Measurements from ENCODE around the gene SLC38A4.
"Not testable (repeated sequence)": the region's sequence is repeated elsewhere in the genome, so short reads cannot be mapped to it uniquely, and the experiment has no call there.

The SLC38A4 gene, protein sequence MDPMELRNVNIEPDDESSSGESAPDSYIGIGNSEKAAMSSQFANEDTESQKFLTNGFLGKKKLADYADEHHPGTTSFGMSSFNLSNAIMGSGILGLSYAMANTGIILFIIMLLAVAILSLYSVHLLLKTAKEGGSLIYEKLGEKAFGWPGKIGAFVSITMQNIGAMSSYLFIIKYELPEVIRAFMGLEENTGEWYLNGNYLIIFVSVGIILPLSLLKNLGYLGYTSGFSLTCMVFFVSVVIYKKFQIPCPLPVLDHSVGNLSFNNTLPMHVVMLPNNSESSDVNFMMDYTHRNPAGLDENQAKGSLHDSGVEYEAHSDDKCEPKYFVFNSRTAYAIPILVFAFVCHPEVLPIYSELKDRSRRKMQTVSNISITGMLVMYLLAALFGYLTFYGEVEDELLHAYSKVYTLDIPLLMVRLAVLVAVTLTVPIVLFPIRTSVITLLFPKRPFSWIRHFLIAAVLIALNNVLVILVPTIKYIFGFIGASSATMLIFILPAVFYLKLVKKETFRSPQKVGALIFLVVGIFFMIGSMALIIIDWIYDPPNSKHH

GRCh38 chr12:46825591-46826414 lies at the start of gene SLC38A4:
TSS of gene SLC38A4 (minus strand) at chr12:46825997. CDS start at chr12:46793071, 32,926 bp downstream.
- DNase-seq: no peak

DNA sequence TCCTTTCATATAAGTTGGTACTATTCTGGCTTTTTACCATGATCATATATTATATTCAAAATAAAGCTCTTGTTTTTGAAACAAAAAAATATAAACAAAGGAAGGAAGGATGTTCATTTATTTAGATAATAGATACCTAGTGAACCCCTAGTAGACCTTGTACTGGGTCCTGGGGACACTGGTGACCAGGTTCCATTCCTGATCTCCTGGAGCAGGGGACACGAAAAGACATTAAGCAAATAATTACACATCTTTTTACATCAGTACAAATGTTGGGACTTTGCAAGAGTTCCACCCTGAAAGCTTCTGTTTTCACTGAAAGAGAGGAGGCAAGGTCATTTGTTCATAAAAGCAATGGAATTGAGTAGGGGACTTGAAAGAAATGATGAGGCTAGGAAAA lies 49.3 kb upstream of the SLC38A4 start:
- DNase-seq: no peak

- no peak for DNase-seq
These were observed 48.8 kb upstream of the SLC38A4 start for GRCh38 chr12:46874642-46875041.

GRCh38 chr12:46872135-46872534 lies 46.3 kb upstream of the SLC38A4 start:
- no peak for DNase-seq

GRCh38 chr12:46865311-46865710 lies 39.5 kb upstream of the SLC38A4 start:
- no peak for DNase-seq

DNA sequence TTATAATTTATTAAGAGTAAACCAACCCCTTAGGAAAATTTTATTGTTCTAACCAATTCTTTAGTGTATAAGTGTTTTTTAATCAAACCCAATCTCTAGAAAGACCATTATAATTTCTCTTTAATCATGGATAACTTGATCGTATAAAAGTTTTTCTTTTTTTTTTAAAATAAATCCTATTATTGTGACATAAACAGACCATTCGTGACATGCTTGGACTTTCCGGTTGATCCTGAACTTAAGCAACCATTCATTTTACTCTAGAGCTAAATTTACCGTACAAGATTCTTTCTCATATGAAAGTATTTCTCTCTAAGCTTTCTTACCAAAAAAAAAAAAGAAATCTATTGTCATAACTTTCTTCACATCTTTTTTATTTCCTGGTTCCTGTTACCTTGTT lies 32.6 kb upstream of the SLC38A4 start:
- no peak for DNase-seq

GRCh38 chr12:46857486-46857885 lies 31.7 kb upstream of the SLC38A4 start:
- DNase-seq: no peak

DNA sequence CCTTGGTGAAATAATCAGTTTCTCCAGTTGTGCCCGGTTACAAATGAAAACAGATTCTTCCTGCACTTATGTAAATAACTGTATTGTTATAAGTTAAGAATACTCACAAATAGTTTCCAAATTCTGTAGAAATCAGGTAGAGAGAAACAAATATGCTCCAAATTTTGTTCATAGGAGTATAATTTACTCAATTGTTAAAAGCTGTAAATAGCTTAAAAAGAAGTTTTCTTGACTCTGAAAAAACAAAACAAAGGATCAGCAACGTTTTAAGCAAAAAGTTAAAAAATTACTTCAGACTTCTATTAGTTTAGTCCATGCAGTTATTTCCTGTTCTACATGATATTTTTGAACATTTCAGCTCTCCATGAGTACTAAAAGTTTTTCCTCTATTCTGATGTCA lies 30.0 kb upstream of the SLC38A4 start:
- no peak for DNase-seq

- DNase-seq: not testable (repeated sequence)
These were observed 28.4 kb upstream of the SLC38A4 start for GRCh38 chr12:46854188-46854587.

GRCh38 chr12:46848792-46849191 lies 23.0 kb upstream of the SLC38A4 start:
- not testable (repeated sequence) for DNase-seq

DNA sequence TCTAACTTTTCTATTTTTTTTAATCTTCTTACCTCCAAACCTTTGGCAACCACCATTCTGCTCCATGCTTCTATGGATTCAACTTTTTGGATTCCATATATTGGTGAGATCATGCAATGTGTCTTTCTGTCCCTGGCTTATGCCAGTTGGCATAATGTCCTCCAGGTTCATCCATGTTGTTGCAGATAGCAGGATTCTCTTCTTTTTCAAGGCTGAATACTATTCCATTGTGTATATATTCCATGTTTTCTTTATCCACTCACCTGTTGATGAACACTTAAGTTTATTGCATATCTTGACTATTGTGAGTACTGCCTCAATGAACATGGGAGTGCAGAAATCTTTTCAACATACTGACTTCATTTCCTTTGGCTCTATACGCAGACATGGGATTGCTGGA lies 21.2 kb upstream of the SLC38A4 start:
- no peak for DNase-seq

- no peak for DNase-seq
These were observed 18.0 kb upstream of the SLC38A4 start for GRCh38 chr12:46843811-46844210.

DNA sequence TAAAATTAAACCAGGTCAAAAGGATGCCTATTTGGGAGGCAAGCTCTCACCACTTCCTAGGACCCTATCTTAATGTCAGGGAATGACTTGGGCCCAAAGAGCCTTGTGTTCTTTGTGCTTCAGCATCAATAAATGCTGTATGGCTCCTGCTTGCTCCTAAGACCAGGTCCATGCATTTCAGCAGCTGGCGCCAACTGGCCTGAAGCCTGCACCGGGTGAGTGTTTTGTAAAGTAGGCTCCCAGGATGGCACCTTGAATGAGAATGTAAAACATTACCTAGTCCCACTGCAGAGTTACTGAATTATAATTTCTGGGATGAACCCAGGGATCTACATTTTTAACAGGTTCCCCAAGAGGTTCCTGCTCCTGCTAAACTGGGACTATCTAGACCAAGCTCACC lies 16.1 kb upstream of the SLC38A4 start:
- no peak for DNase-seq

DNA sequence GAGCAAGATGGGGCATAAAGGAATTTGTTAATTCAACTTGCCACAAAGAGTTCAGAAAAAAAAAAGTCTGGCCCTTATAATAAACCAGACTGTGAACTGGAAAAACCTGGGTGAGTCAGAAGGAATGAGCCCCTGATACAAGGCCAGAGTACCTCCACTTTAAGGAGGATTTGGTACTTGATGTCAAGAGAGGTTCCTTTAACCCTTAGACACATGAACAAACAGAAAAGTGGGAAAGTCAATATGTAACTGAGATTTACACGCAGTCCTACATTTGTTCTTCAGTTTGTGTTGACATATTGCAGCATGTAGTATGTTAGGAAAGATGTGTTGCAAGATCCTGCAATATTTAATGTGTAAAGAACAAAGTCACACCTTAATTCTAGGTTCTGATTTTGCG lies 14.2 kb upstream of the SLC38A4 start:
- DNase-seq: no peak

GRCh38 chr12:46839232-46839631 lies 13.4 kb upstream of the SLC38A4 start:
- DNase-seq: no peak

GRCh38 chr12:46835785-46836184 lies 10.0 kb upstream of the SLC38A4 start:
- DNase-seq: no peak

- DNase-seq: no peak
These were observed 6.4 kb upstream of the SLC38A4 start for GRCh38 chr12:46832130-46832704.

- DNase-seq: no peak
These were observed 5.7 kb upstream of the SLC38A4 start for GRCh38 chr12:46831335-46832129.

DNA sequence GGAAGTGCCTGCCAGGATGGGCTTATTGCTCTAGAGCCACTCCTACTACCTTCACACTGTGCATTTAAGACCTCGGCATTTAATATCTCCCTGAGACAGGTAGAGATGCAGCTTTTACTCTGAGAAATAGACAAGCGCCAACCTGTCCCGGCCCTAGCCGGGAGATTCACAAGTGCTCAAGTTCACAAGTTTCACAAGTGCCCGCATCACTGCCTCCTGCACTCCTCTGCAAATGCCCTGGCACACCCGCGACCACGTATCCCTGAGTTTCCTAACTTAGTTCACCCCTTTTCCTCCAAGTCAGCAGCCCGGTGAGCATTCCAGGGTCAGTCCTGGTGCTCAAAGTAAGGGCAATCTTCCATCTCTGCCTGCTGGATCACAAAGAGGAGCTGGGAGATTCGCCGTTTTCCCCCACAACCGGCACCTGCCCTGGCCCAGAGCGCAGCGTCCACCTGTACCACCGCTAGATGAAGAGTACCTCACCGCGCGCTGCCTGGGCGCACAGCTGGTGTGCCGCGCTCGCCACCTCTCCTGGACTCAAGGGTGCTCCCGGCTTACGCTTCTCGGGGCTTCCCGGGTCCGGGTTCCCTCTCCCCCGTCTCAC lies 5.0 kb upstream of the SLC38A4 start:
- no peak for DNase-seq

DNA sequence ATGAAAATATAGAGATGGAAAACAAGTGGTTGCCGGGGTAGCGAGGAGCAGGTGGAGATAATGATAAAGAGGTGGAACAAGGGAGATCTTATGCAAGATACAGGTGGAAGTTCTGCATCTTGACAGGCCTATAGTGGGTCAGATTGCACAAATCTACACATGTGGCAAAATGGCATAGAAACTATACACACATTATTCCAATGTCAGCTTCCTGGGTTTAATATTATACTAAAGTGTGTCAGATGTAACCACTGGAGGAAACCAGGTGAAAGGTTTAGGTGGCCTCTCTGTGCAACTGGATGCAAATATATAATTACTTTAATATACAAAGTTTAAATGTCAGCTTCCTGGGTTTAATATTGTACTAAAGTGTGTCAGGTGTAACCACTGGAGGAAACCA lies 1.1 kb downstream of the SLC38A4 start:
- no peak for DNase-seq

- DNase-seq: no peak
These were observed 7.2 kb downstream of the SLC38A4 start for GRCh38 chr12:46818642-46819041.

- no peak for DNase-seq
These were observed 10.0 kb downstream of the SLC38A4 start for GRCh38 chr12:46815809-46816208.
